Iris pigment epithelial cell (primary cell): ENCODE measurements around the gene LRRC74B.
A peak's percentile ranks its signal among the peaks of the same experiment; 100 is the strongest.

Experiments
- DNase-seq: peaks from one replicate; pipeline ENCODE4 v3.0.0-alpha.2; 2011; ENCODE audit warnings: low read depth

The LRRC74B gene

DNA sequence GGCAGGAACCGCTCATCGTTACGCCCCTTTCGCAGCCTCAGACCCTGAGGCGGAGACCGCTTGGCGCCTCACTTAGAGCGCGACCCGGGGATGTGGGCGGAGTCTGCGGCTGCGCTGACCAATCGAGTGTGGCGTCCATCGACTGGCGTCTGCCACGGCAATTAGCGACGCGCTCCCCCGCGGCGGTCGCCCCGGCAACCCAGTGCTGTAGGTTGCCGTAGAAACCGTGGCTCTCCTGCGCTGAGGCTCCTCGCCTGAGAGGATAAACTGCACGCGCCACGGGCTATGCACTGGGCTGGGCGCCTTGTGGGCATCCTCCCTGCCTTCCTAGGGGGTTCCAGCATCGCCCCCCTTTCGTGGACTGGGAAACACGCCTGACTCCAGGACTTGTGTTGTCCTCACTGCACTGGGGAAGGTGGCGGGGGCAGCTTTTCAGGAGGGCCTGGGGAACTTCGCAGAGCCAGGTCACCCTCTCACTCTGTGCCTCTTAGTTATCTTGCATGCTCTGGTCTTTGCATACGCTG, 31.5 kb upstream of the LRRC74B start:
- DNase-seq: peak; percentile 92

DNA sequence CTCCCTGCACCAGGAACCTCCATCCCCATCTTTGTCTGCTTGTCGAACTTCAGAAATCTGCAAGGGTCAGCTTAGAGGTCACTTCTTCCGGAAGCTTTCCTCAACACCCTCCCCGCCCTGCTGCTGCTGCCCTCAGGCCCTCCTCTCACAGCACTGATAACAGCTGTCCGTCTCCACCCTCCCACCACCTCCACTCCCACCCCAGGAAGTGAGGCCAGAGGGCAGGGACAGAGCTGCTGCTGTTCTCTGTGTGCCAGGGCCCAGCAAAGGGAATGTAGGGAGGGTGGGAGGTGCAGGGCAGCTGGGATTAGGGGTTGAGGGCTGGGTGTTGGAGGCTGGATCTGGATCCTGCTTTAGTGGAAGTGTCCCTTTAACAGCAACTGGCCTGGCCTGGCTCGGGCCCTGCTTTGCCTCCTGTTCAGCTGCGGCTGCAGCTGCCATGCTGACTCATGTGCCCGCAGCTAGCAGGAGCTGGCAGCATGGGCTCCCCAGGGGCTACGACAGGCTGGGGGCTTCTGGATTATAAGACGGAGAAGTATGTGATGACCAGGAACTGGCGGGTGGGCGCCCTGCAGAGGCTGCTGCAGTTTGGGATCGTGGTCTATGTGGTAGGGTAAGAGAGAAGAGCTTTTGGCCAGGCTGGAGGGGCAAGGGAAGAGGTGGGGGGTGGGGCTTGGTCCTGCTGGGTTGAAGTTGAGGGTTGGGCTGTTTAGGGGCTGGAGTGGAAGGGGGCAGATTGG, 30.9 kb upstream of the LRRC74B start, which contains the start of gene P2RX6:
TSS of gene P2RX6 (plus strand) at position 440 of the 740 bp plus-strand sequence. CDS start at position 450, 10 bp downstream.
- peak; percentile 19 for DNase-seq

DNA sequence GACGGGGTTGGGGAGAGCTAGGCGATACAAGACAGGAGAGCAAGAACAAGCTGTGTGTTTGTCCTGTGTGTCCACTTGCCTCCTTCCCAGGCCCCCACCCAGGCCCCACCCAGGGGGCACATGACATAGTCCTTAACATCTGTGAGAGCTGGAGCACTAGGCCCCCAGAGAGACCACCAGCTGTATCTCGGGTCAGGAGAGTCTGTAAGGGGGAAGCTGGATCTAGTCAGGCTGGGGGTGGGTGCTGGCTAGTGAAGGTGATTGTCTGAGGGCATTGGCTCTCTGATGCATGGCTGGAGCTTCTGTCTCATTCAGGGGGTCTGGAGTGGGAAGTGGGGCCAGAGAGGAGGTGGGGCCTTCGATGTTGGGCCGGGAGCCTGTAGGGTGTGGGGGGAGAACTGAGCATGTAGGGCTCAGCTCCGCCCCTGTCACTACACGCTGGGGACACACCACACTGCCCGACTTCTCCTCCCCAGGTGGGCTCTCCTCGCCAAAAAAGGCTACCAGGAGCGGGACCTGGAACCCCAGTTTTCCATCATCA, 30.2 kb upstream of the LRRC74B start:
- no peak for DNase-seq

DNA sequence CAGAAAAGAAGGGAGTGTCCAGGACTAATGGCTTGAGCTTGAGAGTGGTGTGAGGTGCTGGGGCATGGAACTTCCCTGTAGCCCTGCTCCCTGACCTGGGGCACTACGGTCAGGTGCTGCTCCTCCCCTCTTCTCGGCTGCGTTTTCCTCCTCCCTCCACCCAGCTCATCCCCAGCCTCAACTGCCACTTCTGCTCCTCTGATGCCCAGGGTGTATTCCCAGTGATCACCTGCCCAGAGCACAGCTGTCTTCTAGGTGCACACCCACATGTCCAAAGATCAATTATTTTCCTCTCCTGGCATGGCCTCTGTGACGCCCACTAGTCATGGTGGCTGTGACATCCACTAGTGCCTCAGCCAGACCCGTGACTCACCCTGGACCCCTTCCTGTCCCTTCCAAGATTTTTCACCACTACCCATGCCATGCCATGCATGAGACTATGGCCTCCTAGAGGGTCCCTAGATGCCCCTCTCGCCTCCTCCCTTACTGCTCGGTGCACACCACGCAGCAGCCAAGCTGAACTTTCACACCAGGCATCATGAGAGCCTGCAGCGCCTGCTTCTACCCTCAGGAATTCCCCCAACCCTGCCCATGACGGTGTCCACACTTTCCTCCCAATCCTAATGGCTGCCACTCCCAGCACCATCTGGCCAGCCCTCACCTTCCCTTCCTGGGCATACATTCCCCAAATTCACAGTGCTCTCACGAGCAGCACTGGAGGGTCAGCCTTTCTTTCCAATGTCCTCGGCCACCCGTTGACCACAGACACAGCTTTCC, 28.9 kb upstream of the LRRC74B start:
- DNase-seq: no peak

DNA sequence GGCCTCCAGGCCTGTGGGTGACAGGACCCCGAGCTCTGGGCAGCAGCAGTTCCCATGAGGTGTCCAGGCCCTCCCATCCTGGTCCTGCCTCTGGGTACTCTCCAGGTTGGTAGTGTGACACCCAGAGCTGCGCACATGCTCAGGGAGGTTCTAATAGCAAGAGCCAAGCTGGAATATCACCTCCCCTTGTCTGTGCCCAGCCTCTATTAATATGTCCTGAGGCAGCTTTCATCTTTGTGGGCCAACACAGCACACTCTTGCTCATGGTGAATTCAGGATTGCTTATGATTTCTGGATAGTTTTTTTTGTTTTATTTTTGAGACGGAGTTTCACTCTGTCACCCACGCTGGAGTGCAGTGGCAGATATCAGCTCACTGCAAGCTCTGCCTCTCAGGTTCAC, 27.4 kb upstream of the LRRC74B start:
- DNase-seq: no peak

DNA sequence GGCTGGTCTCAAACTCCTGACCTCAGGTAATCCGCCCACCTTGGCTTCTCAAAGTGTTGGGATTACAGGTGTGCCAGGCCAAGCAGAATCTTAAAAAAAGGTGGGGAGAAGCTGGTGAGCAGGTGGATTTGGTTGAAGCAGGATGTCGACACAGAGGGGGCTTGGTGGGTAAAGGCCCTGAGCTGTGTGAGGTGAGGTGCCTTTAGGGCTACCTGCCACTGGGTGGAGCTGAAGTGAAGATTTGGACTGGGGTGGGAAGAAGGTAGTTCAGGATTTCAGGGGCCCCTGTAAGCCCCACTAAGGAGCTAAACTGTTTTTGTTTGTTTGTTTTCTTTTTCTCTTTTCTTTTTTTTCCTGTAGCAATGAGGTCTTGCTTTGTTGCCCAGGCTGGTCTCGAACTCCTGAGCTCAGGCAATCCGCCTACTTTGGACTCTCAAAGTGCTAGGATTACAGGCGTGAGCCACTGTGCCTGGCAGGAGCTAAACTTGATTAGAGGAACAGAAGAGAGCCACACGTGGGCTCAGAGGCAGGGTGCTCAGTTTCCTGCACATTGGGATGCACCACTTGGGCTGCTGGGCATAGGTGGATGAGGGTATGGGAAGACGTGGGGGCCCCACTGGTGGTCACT, 24.8 kb upstream of the LRRC74B start:
- no peak for DNase-seq

DNA sequence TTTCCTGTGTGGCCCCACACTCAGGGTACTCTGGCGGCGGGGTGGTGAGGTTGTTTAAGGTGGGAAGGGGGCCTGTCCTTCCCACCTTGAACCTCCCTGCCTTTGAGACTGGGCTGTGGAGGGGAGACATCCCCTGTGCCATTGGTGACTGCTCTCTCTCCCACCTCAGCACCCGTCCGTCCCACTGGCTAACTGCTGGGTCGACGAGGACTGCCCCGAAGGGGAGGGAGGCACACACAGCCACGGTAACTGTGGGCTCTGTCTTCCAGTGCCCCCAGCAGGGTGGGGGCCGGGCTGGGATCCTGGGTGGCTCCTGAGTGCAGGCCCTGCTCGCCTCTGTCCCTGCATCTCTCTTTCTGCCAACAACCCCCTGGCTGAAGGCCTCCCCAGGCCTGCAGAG, 23.2 kb upstream of the LRRC74B start:
- no peak for DNase-seq

DNA sequence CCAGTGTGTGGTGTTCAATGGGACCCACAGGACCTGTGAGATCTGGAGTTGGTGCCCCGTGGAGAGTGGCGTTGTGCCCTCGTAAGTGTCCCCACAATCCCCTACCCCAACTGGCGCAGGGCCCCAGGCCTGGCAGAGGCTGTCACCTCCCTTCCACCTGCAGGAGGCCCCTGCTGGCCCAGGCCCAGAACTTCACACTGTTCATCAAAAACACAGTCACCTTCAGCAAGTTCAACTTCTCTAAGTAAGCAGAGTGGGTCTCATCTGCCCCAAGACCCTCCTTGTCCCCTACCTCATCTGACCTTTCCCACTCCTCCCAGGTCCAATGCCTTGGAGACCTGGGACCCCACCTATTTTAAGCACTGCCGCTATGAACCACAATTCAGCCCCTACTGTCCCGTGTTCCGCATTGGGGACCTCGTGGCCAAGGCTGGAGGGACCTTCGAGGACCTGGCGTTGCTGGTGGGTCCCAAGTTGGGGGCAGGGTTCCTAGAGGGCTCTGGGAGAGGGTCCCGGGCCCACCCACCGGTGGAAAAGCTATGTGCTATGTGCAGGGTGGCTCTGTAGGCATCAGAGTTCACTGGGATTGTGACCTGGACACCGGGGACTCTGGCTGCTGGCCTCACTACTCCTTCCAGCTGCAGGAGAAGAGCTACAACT, 22.7 kb upstream of the LRRC74B start:
- no peak for DNase-seq

DNA sequence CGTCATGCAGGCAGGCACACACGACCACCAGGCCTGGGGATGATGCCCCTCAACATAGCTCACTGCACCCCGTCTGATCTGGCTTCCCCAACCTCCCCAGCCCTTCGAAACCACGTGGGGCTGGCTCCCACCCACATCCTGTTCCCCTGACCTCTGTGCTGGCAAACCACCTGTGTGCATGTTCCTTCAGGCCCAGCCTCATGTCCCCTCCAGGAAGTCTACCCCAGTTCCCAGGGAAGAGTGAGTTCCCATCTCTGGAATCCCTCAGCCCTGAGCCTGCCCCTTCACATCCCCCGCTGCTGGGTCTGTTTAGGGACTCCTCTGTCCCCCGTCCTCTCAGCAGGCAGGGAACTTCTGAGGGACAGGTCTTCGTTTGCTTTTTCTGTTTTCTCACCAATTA, 20.5 kb upstream of the LRRC74B start:
- DNase-seq: no peak

DNA sequence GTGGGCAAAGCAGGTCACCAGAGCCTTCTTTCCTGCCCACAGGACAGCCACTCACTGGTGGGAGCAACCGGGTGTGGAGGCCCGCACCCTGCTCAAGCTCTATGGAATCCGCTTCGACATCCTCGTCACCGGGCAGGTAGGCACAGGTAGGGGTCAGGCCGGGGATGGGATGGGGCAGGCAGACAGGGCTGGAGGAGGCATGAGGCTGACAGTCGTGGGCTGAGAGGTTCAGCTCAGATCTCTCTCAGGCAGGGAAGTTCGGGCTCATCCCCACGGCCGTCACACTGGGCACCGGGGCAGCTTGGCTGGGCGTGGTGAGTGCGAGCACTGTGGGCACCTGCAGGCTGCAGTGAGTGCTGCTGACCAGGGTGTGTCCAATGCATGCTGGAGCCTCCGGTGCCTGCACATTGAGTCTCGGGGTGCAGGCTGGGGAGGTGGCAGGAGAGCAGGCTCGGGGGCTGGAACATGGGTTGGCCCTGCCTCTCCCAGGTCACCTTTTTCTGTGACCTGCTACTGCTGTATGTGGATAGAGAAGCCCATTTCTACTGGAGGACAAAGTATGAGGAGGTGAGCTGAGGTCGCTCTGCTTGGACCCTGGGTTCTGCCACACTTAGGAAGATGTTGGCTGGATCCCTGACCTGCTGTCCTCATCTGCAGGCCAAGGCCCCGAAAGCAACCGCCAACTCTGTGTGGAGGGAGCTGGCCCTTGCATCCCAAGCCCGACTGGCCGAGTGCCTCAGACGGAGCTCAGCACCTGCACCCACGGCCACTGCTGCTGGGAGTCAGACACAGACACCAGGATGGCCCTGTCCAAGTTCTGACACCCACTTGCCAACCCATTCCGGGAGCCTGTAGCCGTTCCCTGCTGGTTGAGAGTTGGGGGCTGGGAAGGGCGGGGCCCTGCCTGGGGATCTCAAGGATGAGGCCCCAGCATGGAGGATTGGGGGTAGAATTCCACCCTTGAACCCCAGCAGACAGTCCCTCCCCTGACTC, 19.7 kb upstream of the LRRC74B start:
- DNase-seq: no peak

DNA sequence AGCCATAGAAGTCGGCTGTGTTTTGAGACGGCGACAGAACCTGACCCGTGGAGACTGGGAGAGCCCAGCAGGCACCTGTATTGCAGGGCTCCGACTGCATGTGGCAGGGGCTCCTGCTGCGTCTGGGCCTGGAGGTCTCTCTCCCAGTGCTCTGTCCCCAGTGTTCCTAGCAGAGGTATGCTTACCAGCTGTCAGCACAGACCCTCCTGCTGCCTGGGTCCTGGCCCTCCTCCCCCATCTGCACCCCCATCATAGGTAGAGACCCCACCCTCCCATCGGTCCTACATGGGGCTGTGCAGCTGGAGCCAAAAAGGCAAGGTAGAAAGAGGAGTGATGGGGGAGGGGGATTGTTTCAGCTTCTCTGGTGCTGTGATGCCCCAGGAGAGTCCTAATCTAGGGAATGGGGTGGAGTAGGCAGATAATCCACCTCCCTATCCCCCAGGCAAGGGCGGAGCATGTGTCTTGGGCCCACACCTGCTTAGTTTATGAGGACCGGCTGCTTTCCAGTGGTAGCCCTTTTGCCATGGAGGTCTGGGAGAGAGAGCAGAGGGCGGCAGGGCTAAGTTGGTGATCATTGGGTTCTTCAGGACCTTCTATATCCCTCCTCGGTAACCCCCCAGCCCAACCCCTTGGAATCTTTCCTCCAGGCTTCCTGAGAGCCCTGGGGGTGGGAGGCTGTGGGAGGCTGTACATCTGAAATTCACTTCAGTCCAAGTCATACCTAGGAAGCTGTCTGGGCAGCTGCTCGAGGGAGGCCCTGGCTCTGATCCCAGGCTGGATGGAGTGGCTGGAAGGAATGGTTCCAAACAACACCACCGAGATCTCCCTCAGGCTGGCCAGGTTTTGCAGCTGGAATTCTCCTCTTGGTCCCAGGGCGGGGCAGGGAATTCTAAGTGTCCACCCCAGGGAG, 18.7 kb upstream of the LRRC74B start:
- peak; percentile 50 for DNase-seq

DNA sequence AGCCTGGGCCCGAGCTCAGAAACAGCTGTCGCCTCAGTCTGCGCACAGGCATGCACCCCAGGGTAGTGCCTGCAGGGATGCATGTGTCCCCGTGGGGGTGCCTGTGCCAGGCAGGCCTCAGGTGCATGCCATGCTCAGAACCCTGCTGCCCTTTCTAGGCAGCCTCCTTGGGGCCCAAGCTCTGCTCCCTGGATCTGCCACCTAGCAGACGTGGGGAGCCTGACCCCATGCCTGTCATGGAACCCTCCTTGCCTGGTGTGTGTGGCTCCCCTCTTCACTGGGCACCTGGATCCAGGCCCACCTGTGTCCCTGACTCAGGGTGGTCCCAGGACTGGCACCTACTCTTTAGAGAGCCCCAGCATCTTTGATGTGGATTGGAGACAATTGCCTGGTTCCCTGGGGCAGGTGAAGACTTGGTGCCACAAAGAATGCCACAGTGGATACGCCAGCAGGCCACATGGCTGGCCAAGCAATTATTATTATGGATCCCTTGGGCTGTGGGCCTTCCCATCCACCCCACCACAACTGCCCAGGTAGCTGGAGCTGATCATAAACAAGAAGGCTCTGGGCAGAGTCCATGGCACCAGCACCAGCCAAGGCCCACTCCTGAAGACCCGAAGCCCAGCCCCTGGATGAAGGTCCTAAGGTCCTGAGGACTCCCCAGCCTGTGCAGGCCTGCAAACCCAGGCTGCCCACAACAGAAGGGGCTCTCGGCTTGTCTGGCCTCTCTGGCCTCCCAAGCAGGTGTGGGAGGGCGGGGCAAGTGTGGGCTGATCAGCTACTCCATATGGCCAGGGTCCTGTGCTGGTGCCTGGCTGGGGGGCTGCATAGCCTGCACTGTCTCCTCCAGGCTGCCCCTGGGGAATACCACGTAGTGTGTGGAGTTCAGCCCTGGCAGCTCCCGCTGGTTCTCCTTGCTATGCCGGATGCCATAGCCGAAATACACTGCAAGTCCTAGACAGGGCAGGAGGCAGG, 17.2 kb upstream of the LRRC74B start:
- no peak for DNase-seq

DNA sequence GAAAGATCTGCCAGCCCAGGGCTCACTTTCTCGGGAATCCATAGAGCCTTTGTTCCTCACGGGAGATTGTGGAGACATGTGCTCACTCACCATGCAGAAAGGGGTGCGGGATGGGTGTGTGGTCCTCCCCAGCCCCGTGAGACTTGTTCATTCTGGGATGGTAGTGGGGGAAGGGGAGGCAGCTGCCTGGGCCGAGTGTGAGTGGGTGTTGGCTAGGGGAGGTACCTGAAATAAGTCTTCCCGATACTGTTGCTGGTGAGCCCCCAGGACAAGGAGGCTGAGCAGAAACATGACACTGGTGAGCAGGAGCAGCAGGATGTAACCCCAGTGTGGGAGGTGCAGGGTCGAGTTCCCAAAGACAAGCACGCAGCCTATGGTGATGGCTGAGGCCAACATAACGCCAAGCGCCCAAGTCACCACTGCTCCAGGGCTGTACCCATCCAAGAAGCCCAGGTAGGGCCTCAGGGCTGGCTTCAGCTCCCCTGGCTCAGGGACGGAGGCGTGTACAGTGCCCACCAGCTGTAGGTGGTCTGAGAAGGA, 16.2 kb upstream of the LRRC74B start:
- DNase-seq: no peak

DNA sequence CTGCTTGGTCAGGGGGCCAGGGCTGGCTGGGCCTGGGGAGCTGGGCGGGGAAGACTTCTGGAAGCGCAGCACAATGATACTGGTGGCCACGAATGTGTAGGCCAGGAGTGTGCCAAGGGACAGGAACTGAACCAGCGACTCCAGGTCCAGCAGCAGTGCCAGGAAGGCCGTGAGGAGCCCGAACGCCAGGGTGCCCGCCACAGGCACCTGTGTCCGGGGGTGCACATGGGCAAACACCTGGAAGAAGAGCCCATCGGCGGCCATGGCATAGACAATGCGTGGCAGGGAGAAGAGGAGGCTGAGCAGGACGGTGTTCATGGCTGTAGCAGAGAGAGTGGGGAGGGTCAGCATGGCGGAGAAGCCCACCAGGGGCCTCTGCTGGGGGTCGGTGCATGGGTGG, 15.7 kb upstream of the LRRC74B start:
- DNase-seq: no peak

DNA sequence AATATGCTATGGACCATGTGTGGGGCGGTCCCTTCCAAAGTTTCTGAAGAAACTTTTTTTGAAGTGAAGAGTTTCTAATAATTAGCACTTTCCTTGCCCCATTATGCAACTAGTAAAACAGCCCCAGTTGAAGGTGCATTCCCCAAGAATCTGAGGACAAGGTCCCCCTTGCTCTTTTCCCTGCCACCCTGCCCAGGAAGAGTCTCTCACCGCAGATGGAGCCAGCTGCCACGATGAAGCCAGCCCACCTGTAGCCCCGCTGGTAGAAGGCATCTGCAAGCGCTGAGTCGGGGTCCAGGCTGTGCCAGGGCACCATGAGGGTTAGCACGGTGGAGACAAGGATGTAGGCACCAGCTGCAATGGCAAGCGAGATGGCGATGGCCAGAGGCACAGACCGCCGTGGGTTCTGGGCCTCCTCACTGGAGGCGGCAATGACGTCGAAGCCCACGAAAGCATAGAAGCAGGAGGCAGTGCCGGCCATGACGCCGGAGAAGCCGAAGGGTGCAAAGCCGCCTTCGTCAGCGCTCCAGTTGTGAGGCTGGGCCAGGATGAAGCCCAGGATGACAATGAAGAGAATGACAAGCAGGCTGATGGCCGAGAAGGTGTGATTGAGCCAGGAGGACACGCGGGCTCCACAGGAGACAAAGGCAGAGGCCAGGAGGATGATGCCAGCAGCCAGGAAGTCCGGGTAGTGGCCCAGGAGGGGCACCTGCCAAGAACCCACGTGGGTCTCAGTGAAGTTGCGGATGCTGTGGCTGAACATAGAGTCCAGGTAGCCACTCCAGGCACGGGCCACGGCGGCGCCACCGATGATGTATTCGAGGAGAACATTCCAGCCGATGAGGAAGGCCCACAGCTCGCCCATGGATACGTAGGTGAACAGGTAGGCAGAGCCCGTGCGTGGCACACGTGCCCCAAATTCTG, 14.9 kb upstream of the LRRC74B start:
- DNase-seq: no peak

DNA sequence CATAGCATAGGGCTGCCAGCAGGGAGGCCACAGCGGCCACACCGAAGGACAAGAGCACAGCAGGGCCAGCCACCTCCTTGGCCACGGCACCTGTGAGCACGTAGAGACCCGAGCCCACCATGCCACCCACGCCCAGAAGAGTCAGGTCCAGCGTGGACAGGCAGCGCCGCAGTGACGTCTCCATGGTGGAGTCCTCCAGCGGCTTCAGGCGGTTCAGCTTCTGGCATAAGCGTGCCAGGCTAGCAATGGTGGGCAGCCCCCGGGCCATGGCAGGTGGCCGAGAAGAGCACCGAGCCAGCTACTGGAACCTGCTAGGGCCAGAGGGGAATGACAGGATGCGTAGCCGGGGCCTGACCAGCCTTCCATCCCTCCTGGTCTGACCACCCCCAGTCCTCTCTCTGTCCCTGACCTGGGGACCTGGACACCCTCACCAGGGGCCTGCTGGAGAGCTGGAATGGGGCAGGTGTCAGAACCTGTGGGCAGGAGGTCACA, 14.2 kb upstream of the LRRC74B start:
- DNase-seq: no peak
